Stimulated activated CD8-positive, alpha-beta memory T cell treated with anti-CD3 and anti-CD28 coated beads, Interleukin-12 subunit alpha, Interleukin-12 subunit beta, amount 100 ng/mL, for 24 hours (primary cell): Measurements from ENCODE around the gene ENDOV.

ENCODE experiments used
- DNase-seq: peaks from one replicate; pipeline ENCODE4 v3.0.0-alpha.2; 2020; ENCODE audit errors: extremely low read depth

ENDOV gene

DNA sequence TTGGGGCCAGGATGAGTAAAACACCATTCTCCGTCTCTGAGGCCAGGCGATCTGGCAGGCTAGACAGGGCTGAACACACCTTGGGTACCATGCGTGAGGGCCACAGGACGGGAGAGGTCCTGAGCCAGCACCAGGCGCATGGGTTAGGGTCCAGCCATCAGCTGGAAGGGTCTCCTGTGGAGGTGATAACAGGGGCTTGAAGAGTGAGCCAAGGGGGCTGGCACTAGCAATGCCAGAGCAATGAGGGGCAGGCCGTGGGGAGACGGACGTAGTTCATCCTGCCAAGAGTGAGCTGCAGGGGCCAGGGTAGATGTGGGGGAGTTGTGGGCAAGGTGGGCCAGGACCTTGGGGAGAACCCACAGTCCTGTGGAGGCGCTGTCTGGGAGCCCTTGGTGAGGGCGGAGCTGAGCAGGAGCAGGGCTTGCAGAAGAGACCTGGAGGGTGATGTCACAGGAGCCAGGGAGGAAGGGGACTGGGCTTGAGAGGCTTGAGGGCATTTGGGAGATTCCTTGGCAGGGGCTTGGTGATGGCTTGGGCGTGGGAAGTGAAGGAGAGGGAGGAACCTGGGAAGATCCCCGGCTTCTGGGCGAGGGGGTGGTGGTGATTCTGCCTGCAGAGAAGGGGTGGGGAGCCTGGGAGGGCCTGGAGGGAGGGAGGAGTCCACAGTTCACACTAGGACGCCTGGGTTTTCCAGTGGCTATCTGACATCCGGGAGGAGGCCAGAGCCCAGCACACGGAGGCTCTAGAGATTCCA lies 67.8 kb downstream of the ENDOV start:
- no peak for DNase-seq

DNA sequence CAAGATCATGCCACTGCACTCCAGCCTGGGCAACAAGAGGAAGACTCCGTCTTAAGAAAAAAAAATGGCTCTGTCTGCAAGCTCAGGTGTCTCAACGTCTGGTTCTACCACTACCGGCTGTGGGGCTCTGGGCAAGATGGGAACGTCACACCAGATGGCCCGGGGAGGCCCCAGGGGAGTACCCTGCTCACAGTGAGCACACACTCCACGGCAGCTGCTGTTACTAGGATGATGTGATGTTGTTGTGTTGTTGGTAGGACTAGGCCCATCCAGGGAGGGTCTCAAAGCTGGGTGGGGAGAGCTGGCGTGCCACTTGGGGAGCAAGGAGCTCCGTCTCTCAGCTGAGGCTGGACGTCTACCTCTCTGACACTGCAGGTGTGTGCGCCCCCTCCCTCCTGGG lies 70.9 kb downstream of the ENDOV start:
- DNase-seq = no peak

DNA sequence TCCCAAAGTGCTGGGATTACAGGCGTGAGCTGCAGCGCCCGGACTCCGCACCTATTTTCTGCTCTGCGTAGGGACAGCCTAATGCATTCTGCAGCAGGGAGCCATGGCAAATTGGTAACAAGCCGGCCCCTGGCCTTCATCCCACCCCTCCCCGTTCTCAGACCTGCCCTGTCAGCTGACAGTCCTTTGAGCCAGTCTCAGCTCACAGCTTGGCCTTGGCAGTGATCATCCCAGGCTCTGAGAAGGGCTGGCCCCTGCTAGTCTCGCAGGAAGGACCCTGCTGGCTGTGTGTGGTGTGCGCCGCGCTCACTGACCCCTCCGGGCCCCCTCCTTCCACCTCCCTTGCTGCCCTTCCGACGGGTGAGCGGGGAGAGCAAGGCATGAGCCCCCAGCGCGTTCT lies 71.7 kb downstream of the ENDOV start:
- no peak for DNase-seq

DNA sequence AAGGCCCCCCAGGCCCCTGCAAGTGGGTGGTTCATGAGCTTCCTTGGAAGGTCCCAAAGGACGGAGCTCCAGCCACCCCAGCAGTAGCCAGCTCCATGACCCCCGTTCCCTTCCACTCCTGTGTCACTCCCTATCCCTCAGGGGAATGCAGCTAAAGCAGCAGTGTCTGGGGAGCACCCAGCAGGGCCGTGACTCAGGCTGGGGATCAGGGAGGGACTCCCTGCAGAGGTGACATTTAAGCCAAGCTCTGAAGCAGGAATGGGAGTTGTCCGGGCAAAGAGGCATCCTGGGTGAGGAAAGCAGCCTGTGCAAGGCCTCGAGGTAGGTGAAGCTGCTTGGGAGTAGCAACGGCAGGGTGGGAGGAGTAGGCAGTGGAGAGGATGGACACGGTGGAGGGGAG lies 72.5 kb downstream of the ENDOV start:
- DNase-seq = no peak
